Suprapubic skin (tissue), 4 donors: ENCODE data around the gene STX2.

Experiments used
- EP300 ChIP-seq: sonication (generic); formaldehyde crosslinking; IDR thresholded peaks from one replicate; pipeline ENCODE4 v1.6.1; 2017; ENCODE audit warnings: antibody characterized with exemption
- POLR2A ChIP-seq, 2 donors: fragments of 450-650 bp; IDR thresholded peaks; one replicate each; pipeline ENCODE4 v1.6.1; 2017; ENCODE audit warnings: antibody characterized with exemption in 2 of 2, mild to moderate bottlenecking in 2 of 2, moderate library complexity in 2 of 2
- POLR2AphosphoS5 ChIP-seq, 3 donors: sonication (generic); formaldehyde crosslinking; IDR thresholded peaks; one replicate each; pipeline ENCODE4 v1.6.1; 2017; ENCODE audit warnings: antibody characterized with exemption in 3 of 3
- TF ChIP-seq, protein P1 (sequence below), 2 donors: fragments of 200-600 bp in 1 of 2; fragments of 450-650 bp in 1 of 2; sonication (generic) in 1 of 2; IDR thresholded peaks; one replicate each; pipeline ENCODE4 v1.5.1; 2016 to 2019; ENCODE audit warnings: antibody characterized with exemption in 2 of 2, mild to moderate bottlenecking in 1 of 2, moderate library complexity in 1 of 2

DNA sequence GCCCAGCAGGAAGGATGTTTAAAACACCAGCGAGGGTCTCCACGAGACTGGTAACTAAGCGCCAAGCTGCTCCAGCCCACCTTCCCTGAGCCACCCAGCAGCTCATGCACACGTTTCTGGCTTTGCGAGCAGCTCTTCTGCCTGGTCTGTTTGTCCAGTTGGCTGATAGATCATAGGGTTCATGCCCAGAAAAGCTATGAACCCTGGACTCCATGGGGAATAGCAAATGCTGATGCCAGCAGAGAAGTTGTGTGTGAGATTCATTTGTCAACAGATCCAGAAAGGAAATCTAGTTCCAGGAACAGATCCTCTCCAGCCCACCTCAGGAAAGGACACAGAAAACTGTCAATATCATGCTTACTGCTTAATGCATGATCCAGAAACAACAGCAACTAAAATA, 94.8 kb downstream of the STX2 start:
- TF ChIP-seq POLR2A (IDR thresholded peaks at IDR 0.05) = no peak
- TF ChIP-seq POLR2AphosphoS5 (IDR thresholded peaks at IDR 0.05) = no peak
- TF ChIP-seq, protein P1, sequence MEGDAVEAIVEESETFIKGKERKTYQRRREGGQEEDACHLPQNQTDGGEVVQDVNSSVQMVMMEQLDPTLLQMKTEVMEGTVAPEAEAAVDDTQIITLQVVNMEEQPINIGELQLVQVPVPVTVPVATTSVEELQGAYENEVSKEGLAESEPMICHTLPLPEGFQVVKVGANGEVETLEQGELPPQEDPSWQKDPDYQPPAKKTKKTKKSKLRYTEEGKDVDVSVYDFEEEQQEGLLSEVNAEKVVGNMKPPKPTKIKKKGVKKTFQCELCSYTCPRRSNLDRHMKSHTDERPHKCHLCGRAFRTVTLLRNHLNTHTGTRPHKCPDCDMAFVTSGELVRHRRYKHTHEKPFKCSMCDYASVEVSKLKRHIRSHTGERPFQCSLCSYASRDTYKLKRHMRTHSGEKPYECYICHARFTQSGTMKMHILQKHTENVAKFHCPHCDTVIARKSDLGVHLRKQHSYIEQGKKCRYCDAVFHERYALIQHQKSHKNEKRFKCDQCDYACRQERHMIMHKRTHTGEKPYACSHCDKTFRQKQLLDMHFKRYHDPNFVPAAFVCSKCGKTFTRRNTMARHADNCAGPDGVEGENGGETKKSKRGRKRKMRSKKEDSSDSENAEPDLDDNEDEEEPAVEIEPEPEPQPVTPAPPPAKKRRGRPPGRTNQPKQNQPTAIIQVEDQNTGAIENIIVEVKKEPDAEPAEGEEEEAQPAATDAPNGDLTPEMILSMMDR (IDR thresholded peaks at IDR 0.05) = no peak
- TF ChIP-seq EP300 = no peak
